K562 (cell line): Measurements from ENCODE around the gene RFNG. TPM values are rescaled to one million over a fixed set of nuclear protein-coding genes. Genes with fewer than 3 reads are reported as not detected.
A peak's percentile ranks its signal among the peaks of the same experiment; 100 is the strongest.

Experiments used
- ARNT ChIP-seq, 2 experiments: fragments of 450-650 bp; IDR thresholded peaks; 2 replicates each; pipeline ENCODE4 v1.6.1; 2016; ENCODE audit warnings: mild to moderate bottlenecking in 1 of 2
- CAMTA2 ChIP-seq: fragments of 250-450 bp; sonication (Bioruptor Pico); conservative IDR thresholded peaks from 2 replicates; pipeline ENCODE4 v1.5.1; 2022
- CCNT2 ChIP-seq: IDR thresholded peaks from 2 replicates; pipeline ENCODE4 v1.6.1; 2011; ENCODE audit warnings: borderline replicate concordance, low read depth, mild to moderate bottlenecking, moderate library complexity, mixed read lengths, low read length; ENCODE audit not compliant: insufficient read length; ENCODE audit errors: extremely low read depth
- CREM ChIP-seq: IDR thresholded peaks from 2 replicates; pipeline ENCODE4 v1.6.1; 2014; ENCODE audit warnings: antibody characterized with exemption, low read depth
- EGR1 ChIP-seq: fragments of 450-650 bp; conservative IDR thresholded peaks from 2 replicates; pipeline ENCODE4 v1.6.1; 2017; ENCODE audit warnings: mild to moderate bottlenecking
- GATAD2A ChIP-seq: fragments of 450-650 bp; IDR thresholded peaks from 2 replicates; pipeline ENCODE4 v1.6.1; 2017
- GATAD2B ChIP-seq: fragments of 450-650 bp; IDR thresholded peaks from 2 replicates; pipeline ENCODE4 v1.6.1; 2017; ENCODE audit warnings: mild to moderate bottlenecking, borderline replicate concordance
- GMEB1 ChIP-seq: fragments of 250-450 bp; sonication (Bioruptor Pico); IDR thresholded peaks from 2 replicates; pipeline ENCODE4 v1.4.0; 2020; ENCODE audit warnings: mild to moderate bottlenecking
- KLF1 ChIP-seq: fragments of 450-650 bp; IDR thresholded peaks from 2 replicates; pipeline ENCODE4 v1.6.1; 2016; ENCODE audit warnings: missing genetic modification characterization, missing compliant biosample characterization
- KLF10 ChIP-seq: fragments of 250-450 bp; sonication (Bioruptor Pico); IDR thresholded peaks from 2 replicates; pipeline ENCODE4 v1.6.1; 2021; ENCODE audit warnings: matching md5 sums
- MIER1 ChIP-seq: fragments of 450-650 bp; IDR thresholded peaks from 2 replicates; pipeline ENCODE4 v1.6.1; 2016; ENCODE audit warnings: antibody characterized with exemption, mild to moderate bottlenecking, low read depth
- SIRT6 ChIP-seq: IDR thresholded peaks from one replicate; pipeline ENCODE4 v1.6.1; 2012; ENCODE audit warnings: low read depth, mild to moderate bottlenecking, control low read depth, inconsistent platforms, low read length, moderate library complexity
- SMARCA4 ChIP-seq: fragments of 450-650 bp; IDR thresholded peaks from 2 replicates; pipeline ENCODE4 v1.6.1; 2016
- SMARCA5 ChIP-seq: fragments of 450-650 bp; IDR thresholded peaks from 2 replicates; pipeline ENCODE4 v1.6.1; 2016
- SNRNP70 ChIP-seq: fragments of 200-400 bp; formaldehyde crosslinking; optimal IDR thresholded peaks from 2 replicates; pipeline ENCODE3; 2017; ENCODE audit warnings: low read depth, low read length
- SP2 ChIP-seq: IDR thresholded peaks from 2 replicates; pipeline ENCODE4 v1.6.1; 2011; ENCODE audit warnings: mild to moderate bottlenecking, low read depth, low read length, moderate library complexity; ENCODE audit not compliant: poor library complexity, severe bottlenecking; ENCODE audit errors: extremely low read depth
- TBP ChIP-seq: optimal IDR thresholded peaks from 2 replicates; pipeline ENCODE3; 2011; ENCODE audit warnings: low read depth, low read length, improper control_type of control experiment
- ZC3H11A ChIP-seq: IDR thresholded peaks from 2 replicates; pipeline ENCODE4 v1.6.1; 2012; ENCODE audit warnings: low read depth, low read length, improper control_type of control experiment
- ZEB2 ChIP-seq: fragments of 450-650 bp; IDR thresholded peaks from 2 replicates; pipeline ENCODE4 v1.6.1; 2016
- ZNF212 ChIP-seq: fragments of 450-650 bp; formaldehyde crosslinking; IDR thresholded peaks from 2 replicates; pipeline ENCODE4 v1.4.0; 2020; ENCODE audit warnings: mild to moderate bottlenecking
- polyA plus RNA-seq, 8 experiments: library from polyadenylated mRNA; depleted of rRNA in 4 of 8; stranded (reverse) in 5 of 8; unstranded in 3 of 8; fragments of >200 nt; fragmentation: Nextera tagmentation in 2 of 8; fragmentation: Illumina TruSeq in 1 of 8; extraction: Ambion mirVana in 2 of 8; extraction: Trizol in 1 of 8; gene quantifications; 2 replicates each; pipeline versions ENCODE4 v1.2.1 to v1.2.3, GENCODE V29; 2011 to 2014; ENCODE audit warnings: inconsistent platforms in 1 of 8, missing spikeins in 1 of 8
- total RNA-seq, 7 experiments: library from RNA; depleted of rRNA in 6 of 7; stranded (reverse); fragments of >200 nt in 6 of 7; fragmentation: Illumina TruSeq in 2 of 7; extraction: Trizol in 2 of 7; gene quantifications; 2 replicates each; pipeline versions ENCODE4 v1.2.1 to v1.2.3, GENCODE V29; 2011 to 2021; ENCODE audit warnings: low replicate concordance in 1 of 7
- TF ChIP-seq, protein P1 (sequence below): sonication (generic); formaldehyde crosslinking; IDR thresholded peaks from 2 replicates; pipeline ENCODE4 v1.8.0; 2022; ENCODE audit warnings: mild to moderate bottlenecking, low read depth, missing genetic modification reagents
- TF ChIP-seq, protein P2 (sequence below): sonication (generic); formaldehyde crosslinking; IDR thresholded peaks from 2 replicates; pipeline ENCODE4 v1.4.0; 2020; ENCODE audit warnings: mild to moderate bottlenecking, missing genetic modification reagents
- TF ChIP-seq, protein P3 (sequence below): fragments of 250-450 bp; sonication (Bioruptor Pico); IDR thresholded peaks from 2 replicates; pipeline ENCODE4 v1.5.0; 2021; ENCODE audit warnings: mild to moderate bottlenecking, moderate library complexity

Gene RFNG
- total and polyA plus RNA-seq, 9 of the 15 experiments (the other 6 are each of a cell fraction or from before 2014, with no cell fraction given), result 0.32 to 32.8 (median 9.5) TPM

- TF ChIP-seq, protein P1, sequence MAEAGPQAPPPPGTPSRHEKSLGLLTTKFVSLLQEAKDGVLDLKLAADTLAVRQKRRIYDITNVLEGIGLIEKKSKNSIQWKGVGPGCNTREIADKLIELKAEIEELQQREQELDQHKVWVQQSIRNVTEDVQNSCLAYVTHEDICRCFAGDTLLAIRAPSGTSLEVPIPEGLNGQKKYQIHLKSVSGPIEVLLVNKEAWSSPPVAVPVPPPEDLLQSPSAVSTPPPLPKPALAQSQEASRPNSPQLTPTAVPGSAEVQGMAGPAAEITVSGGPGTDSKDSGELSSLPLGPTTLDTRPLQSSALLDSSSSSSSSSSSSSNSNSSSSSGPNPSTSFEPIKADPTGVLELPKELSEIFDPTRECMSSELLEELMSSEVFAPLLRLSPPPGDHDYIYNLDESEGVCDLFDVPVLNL (CRISPR knock-in tag), result no peak
- TF ChIP-seq GMEB1 (CRISPR knock-in tag) (no peak), KLF10 (CRISPR knock-in tag) (no peak), CAMTA2 (no peak), SMARCA4 (no peak), SIRT6 (no peak), SMARCA5 (no peak), ZEB2 (no peak), TBP (no peak), SNRNP70 (no peak), ZC3H11A (no peak), MIER1 (no peak), ARNT (IDR thresholded peaks at IDR 0.05) (no peak), EGR1 (peak; percentile 20), GATAD2A (no peak), ZNF212 (no peak), CREM (peak; percentile 23; the same call in 1 of the 2 replicates), SP2 (no peak), CCNT2 (no peak), KLF1 (tag) (no peak), GATAD2B (no peak)
- TF ChIP-seq, protein P2, sequence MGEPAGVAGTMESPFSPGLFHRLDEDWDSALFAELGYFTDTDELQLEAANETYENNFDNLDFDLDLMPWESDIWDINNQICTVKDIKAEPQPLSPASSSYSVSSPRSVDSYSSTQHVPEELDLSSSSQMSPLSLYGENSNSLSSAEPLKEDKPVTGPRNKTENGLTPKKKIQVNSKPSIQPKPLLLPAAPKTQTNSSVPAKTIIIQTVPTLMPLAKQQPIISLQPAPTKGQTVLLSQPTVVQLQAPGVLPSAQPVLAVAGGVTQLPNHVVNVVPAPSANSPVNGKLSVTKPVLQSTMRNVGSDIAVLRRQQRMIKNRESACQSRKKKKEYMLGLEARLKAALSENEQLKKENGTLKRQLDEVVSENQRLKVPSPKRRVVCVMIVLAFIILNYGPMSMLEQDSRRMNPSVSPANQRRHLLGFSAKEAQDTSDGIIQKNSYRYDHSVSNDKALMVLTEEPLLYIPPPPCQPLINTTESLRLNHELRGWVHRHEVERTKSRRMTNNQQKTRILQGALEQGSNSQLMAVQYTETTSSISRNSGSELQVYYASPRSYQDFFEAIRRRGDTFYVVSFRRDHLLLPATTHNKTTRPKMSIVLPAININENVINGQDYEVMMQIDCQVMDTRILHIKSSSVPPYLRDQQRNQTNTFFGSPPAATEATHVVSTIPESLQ (CRISPR knock-in tag), result no peak
- TF ChIP-seq, protein P3, sequence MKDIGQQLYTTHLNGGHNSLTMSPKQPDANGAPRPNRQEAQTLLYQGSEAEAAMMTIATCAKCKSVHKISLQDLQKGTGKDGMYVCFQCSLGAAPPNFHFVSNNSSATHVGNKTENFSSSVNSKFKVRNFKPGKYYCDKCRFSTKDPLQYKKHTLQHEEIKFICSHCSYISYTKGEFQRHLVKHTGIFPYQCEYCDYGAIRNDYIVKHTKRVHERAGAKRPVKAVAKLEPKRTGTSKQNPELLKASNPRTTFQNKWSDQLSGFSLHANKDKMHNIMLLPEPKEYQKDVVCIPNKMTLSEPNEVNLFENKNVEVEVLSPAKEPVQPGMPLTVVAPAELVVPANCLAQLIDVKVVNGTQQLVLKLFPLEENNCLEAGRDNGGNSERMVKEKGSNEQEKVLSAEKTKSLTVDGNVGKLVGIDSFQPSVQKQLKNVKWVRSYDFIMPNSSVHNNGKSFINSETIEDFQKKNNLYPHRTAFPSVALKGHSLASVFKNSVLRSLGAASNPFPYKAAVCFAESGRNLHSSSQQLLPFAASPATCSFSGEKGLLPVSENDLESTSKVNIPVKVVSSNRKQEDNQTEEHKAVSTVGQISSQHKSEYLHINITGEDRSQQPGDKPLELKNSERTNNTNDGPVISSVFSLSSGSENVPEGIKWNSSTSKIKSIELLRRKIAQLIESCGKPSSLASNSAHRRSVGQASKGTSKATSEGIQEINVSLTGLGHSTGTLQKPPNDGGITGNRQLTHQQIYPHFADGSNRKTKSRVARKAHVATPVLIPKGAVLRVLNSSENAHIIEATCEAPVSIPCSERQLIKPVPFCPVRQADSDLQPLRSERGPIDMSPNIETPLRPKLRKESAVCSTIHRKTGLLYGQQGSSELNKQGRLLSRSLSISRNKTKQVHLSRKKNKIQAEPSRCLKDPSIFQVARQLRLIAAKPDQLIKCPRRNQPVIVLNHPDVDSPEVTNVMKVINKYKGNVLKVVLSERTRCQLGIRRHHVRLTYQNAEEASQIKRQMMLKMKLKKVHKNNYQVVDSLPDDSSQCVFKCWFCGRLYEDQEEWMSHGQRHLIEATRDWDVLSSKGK (CRISPR knock-in tag), result no peak
These were observed 30.3 kb downstream of the RFNG start (continued) for GRCh38 chr17:82021107-82021899.
